Mesendoderm (in vitro differentiated cells): Measurements from ENCODE around the gene FRMD4A.

Experiments used
- DNase-seq: peaks from one replicate; pipeline ENCODE4 v3.0.0; 2013
- H2AK5ac ChIP-seq: 2 replicates; pipeline ENCODE4 v1.6.1; 2013; ENCODE audit warnings: low read length, inconsistent platforms
- H2BK120ac ChIP-seq: 2 replicates; pipeline ENCODE4 v1.6.1; 2013; ENCODE audit warnings: low read depth, mild to moderate bottlenecking, low read length, moderate library complexity, mixed read lengths
- H2BK15ac ChIP-seq: replicated peaks from 2 replicates; pipeline ENCODE4 v1.6.1; 2013; ENCODE audit warnings: low read depth, mild to moderate bottlenecking, moderate library complexity
- H2BK5ac ChIP-seq: 2 replicates; pipeline ENCODE4 v1.6.1; 2013; ENCODE audit warnings: low read length, inconsistent platforms
- H3K18ac ChIP-seq: 2 replicates; pipeline ENCODE4 v1.6.1; 2013; ENCODE audit warnings: mild to moderate bottlenecking, low read length, mixed read lengths
- H3K23ac ChIP-seq: one replicate; pipeline ENCODE4 v1.6.1; 2013; ENCODE audit warnings: low read length
- H3K27ac ChIP-seq: 2 replicates; pipeline ENCODE4 v1.5.1; 2013; ENCODE audit warnings: low read depth, mild to moderate bottlenecking, inconsistent platforms, low read length, moderate library complexity
- H3K27me3 ChIP-seq: 2 replicates; pipeline ENCODE4 v1.6.1; 2013; ENCODE audit warnings: low read length, control low read depth, mild to moderate bottlenecking, inconsistent platforms; ENCODE audit not compliant: insufficient read depth, poor library complexity
- H3K36me3 ChIP-seq: 2 replicates; pipeline ENCODE4 v1.6.1; 2013; ENCODE audit warnings: low read length, inconsistent platforms; ENCODE audit not compliant: control insufficient read depth, insufficient read depth
- H3K4ac ChIP-seq: one replicate; pipeline ENCODE4 v1.6.1; 2013; ENCODE audit warnings: low read depth, mild to moderate bottlenecking, low read length, moderate library complexity
- H3K4me1 ChIP-seq: 2 replicates; pipeline ENCODE4 v1.6.1; 2013; ENCODE audit warnings: low read depth, low read length, inconsistent platforms; ENCODE audit not compliant: control insufficient read depth
- H3K4me2 ChIP-seq: 2 replicates; pipeline ENCODE4 v1.6.1; 2013; ENCODE audit warnings: low read length
- H3K4me3 ChIP-seq: 2 replicates; pipeline ENCODE4 v1.5.1; 2013; ENCODE audit warnings: mild to moderate bottlenecking, low read length
- H3K56ac ChIP-seq: one replicate; pipeline ENCODE4 v1.6.1; 2013; ENCODE audit warnings: low read length
- H3K79me1 ChIP-seq: 2 replicates; pipeline ENCODE4 v1.6.1; 2013; ENCODE audit warnings: low read length, inconsistent platforms
- H3K79me2 ChIP-seq: 2 replicates; pipeline ENCODE4 v1.6.1; 2013; ENCODE audit warnings: mild to moderate bottlenecking, low read length; ENCODE audit not compliant: control insufficient read depth, insufficient read depth
- H3K9ac ChIP-seq: 2 replicates; pipeline ENCODE4 v1.6.1; 2013; ENCODE audit warnings: low read length, inconsistent platforms
- H4K5ac ChIP-seq: one replicate; pipeline ENCODE4 v1.6.1; 2013; ENCODE audit warnings: low read length
- H4K8ac ChIP-seq: one replicate; pipeline ENCODE4 v1.6.1; 2013; ENCODE audit warnings: low read depth, mild to moderate bottlenecking, control low read depth, low read length, moderate library complexity
- WGBS: extraction: QIAGEN DNeasy Blood & Tissue Kit; methylation state at CpG from one replicate; pipeline ENCODE4 v1.1.7; 2013; ENCODE audit warnings: low lambda C conversion rate, missing lambda C conversion rate; ENCODE audit not compliant: insufficient coverage; ENCODE audit errors: extremely low coverage; 5-methylcytosine and 5-hydroxymethylcytosine counted together

FRMD4A gene

GRCh38 chr10:14156104-14156503, 174.6 kb downstream of the FRMD4A start:
- no peak overlapping the region for H3K27ac ChIP-seq
- no peak overlapping the region for H3K56ac ChIP-seq
- no peak for DNase-seq
- H3K18ac ChIP-seq, result no peak overlapping the region
- H3K27me3 ChIP-seq, result no peaks in the 10 kb centered on the region
- no peak overlapping the region for H3K4me3 ChIP-seq
- H2BK5ac ChIP-seq, result no peak overlapping the region
- no peaks in the 10 kb centered on the region for H3K36me3 ChIP-seq
- H3K4ac ChIP-seq, result no peak overlapping the region
- no peak overlapping the region for H4K5ac ChIP-seq
- H3K79me1 ChIP-seq, result no peaks in the 10 kb centered on the region
- H4K8ac ChIP-seq, result no peak overlapping the region
- H2BK15ac ChIP-seq, result no peak overlapping the region
- WGBS, result 100% methylated on average over 1 of the region's 5 CpGs
- no peak overlapping the region for H3K4me2 ChIP-seq
- H2AK5ac ChIP-seq, result no peak overlapping the region
- H3K23ac ChIP-seq, result no peak overlapping the region
- H2BK120ac ChIP-seq, result no peak overlapping the region
- no peak overlapping the region for H3K9ac ChIP-seq
- H3K79me2 ChIP-seq, result no peaks in the 10 kb centered on the region
- H3K4me1 ChIP-seq, result no peaks in the 10 kb centered on the region

DNA sequence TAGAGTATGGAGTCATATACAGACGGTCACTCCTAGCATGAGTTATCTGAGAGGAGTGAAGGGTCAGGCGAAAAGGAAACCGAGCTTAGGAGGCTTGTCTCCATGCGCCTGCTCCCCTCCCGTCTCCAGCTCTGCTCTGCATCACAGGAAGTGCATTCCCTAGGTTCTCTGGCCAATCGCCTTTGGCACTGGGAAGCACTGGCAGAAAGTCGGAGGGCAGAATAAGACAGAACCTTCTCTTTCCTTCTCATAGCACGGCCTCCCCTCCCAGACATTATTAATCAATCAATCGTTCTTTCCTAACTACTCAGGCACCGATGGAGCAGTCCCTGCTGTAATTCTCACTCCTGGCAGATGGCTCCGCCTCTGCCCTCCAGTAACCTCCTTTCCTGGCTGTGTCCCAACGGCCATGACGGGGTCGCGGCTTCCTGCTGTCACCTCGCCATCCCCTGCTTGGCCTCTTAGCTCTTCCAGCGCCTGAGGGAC, 177.1 kb downstream of the FRMD4A start:
- H3K18ac ChIP-seq, result no peak overlapping the region
- no peaks in the 10 kb centered on the region for H3K27me3 ChIP-seq
- no peak overlapping the region for H3K56ac ChIP-seq
- no peak overlapping the region for H2BK120ac ChIP-seq
- H4K5ac ChIP-seq, result no peak overlapping the region
- H3K4me3 ChIP-seq, result no peak overlapping the region
- no peak overlapping the region for H3K9ac ChIP-seq
- H2BK5ac ChIP-seq, result no peak overlapping the region
- H3K79me2 ChIP-seq, result no peaks in the 10 kb centered on the region
- H2BK15ac ChIP-seq, result no peak overlapping the region
- WGBS, result no CpG with 5 or more reads among the region's 17 CpGs
- peak; percentile 66 for DNase-seq
- no peak overlapping the region for H3K23ac ChIP-seq
- H2AK5ac ChIP-seq, result no peak overlapping the region
- no peaks in the 10 kb centered on the region for H3K79me1 ChIP-seq
- H4K8ac ChIP-seq, result no peak overlapping the region
- H3K4ac ChIP-seq, result no peak overlapping the region
- H3K36me3 ChIP-seq, result no peaks in the 10 kb centered on the region
- H3K27ac ChIP-seq, result no peak overlapping the region
- no peaks in the 10 kb centered on the region for H3K4me1 ChIP-seq
- no peak overlapping the region for H3K4me2 ChIP-seq

DNA sequence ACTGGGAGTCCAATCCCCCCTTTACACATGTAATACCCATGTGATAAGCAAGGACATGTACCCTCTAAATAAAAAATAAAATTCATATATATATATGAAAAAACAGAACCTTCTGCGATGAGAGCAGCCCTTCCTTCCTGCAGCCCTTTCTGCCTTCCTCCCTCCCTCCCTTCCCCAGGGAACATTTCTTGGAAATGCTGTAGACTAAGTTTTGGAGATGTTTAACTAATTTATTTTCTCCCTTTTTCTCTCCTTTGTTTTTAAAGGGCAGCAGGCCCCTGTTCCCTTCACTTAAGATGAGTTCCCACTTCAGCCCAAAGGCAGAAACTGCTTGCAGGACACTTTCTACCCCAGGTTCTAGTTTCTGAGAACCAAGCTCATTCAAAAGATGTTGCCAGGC, 179.2 kb downstream of the FRMD4A start:
- Histone ChIP-seq H2BK120ac (no peak overlapping the region), H3K36me3 (no peaks in the 10 kb centered on the region), H3K4me3 (no peak overlapping the region), H2BK15ac (no peak overlapping the region), H3K79me2 (no peaks in the 10 kb centered on the region), H3K27me3 (no peaks in the 10 kb centered on the region), H4K8ac (no peak overlapping the region), H3K18ac (no peak overlapping the region), H3K4me2 (no peak overlapping the region), H3K4me1 (no peaks in the 10 kb centered on the region), H3K23ac (no peak overlapping the region), H3K9ac (no peak overlapping the region), H3K4ac (no peak overlapping the region), H3K79me1 (no peaks in the 10 kb centered on the region), H3K56ac (no peak overlapping the region), H2AK5ac (no peak overlapping the region), H2BK5ac (no peak overlapping the region), H3K27ac (no peak overlapping the region), H4K5ac (no peak overlapping the region)
- WGBS, result no CpG with 5 or more reads among the region's 1 CpG
- no peak for DNase-seq

GRCh38 chr10:14150526-14150925, 180.2 kb downstream of the FRMD4A start:
- Histone ChIP-seq H3K27ac (no peak overlapping the region), H3K18ac (no peak overlapping the region), H3K4me1 (no peaks in the 10 kb centered on the region), H3K4me3 (no peak overlapping the region), H2BK120ac (no peak overlapping the region), H3K56ac (no peak overlapping the region), H4K8ac (no peak overlapping the region), H3K4ac (no peak overlapping the region), H2BK15ac (no peak overlapping the region), H3K23ac (no peak overlapping the region), H3K27me3 (no peaks in the 10 kb centered on the region), H2BK5ac (no peak overlapping the region), H2AK5ac (no peak overlapping the region), H4K5ac (no peak overlapping the region), H3K4me2 (no peak overlapping the region), H3K79me1 (no peaks in the 10 kb centered on the region), H3K79me2 (no peaks in the 10 kb centered on the region), H3K9ac (no peak overlapping the region), H3K36me3 (no peaks in the 10 kb centered on the region)
- no peak for DNase-seq
- no CpG with 5 or more reads among the region's 4 CpGs for WGBS

DNA sequence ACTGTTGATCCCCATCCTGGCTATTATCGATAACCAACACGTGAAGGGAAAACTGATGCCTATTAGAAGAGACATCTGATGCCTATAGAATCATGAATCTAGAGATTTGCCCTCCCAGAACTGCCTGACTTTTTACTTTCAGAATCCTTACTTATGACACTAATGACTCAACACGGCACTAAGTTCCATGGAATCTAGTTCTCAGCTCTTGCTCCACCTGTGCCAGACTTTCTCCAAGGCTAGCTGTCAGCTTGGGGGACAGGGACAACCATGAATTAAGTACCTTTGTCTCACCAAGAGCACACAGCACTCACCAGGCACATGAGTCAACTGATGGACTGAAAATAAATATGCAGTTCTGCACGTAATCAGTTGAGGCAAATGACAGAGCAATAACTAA, 184.2 kb downstream of the FRMD4A start:
- Histone ChIP-seq H3K79me1 (no peaks in the 10 kb centered on the region), H2BK5ac (no peak overlapping the region), H3K4ac (no peak overlapping the region), H2BK15ac (no peak overlapping the region), H3K9ac (no peak overlapping the region), H3K18ac (no peak overlapping the region), H3K56ac (no peak overlapping the region), H3K27me3 (no peaks in the 10 kb centered on the region), H3K4me2 (no peak overlapping the region), H4K8ac (no peak overlapping the region), H3K23ac (no peak overlapping the region), H3K4me3 (no peak overlapping the region), H3K79me2 (no peaks in the 10 kb centered on the region), H4K5ac (no peak overlapping the region), H3K27ac (no peak overlapping the region), H3K36me3 (no peaks in the 10 kb centered on the region), H2BK120ac (no peak overlapping the region), H3K4me1 (no peaks in the 10 kb centered on the region), H2AK5ac (no peak overlapping the region)
- no CpG with 5 or more reads among the region's 4 CpGs for WGBS
- DNase-seq, result no peak

DNA sequence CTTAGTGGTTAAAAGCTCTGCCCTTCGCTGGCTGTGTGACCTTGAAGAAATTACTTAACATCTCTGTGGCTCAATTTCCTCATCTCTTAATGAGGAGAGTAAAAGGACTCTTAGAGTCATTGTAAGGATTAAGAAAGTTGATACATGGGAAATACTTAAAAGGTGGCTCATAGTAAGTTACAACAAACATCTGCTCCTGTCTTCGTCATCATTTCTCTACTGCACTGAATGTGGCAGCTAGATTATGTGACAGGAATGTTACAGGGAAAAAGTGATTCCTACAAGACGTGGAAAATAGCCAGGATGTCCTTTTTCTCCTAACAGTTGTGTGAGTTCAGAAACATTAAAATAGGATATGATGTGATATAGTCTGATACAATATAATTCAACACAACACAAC, 184.7 kb downstream of the FRMD4A start:
- Histone ChIP-seq H3K4ac (no peak overlapping the region), H3K27me3 (no peaks in the 10 kb centered on the region), H3K23ac (no peak overlapping the region), H2AK5ac (no peak overlapping the region), H3K4me2 (no peak overlapping the region), H3K4me1 (no peaks in the 10 kb centered on the region), H2BK5ac (no peak overlapping the region), H3K27ac (no peak overlapping the region), H3K18ac (no peak overlapping the region), H3K4me3 (no peak overlapping the region), H4K5ac (no peak overlapping the region), H3K56ac (no peak overlapping the region), H3K36me3 (no peaks in the 10 kb centered on the region), H3K79me1 (no peaks in the 10 kb centered on the region), H2BK15ac (no peak overlapping the region), H3K79me2 (no peaks in the 10 kb centered on the region), H4K8ac (no peak overlapping the region), H3K9ac (no peak overlapping the region), H2BK120ac (no peak overlapping the region)
- no CpG with 5 or more reads among the region's 3 CpGs for WGBS
- DNase-seq, result no peak
